Measurements from ENCODE around the gene KLKB1. TPM values are rescaled to one million over a fixed set of nuclear protein-coding genes. Genes with fewer than 3 reads are reported as not detected.

The KLKB1 gene
- total RNA-seq, 1 experiment from 2014 or later: 10.1 TPM

- peak overlapping the region; percentile 26; the same call in 1 of the 2 replicates for H3K27ac Mint-ChIP-seq
- DNase-seq (ENCODE audit: low spot score) (no peak), ATAC-seq (peak; percentile 28; the same call in 1 of the 2 replicates)
- H3K36me3 Mint-ChIP-seq: peaks cover 48% of the 10 kb centered on the region
- peaks cover 25% of the 10 kb centered on the region for H3K4me1 Mint-ChIP-seq
- peaks cover 46% of the 10 kb centered on the region for H3K9me3 Mint-ChIP-seq
- no peak overlapping the region for H3K4me3 Mint-ChIP-seq
- peaks cover 15% of the 10 kb centered on the region for H3K27me3 Mint-ChIP-seq (ENCODE audit: low read depth)
- CTCF ChIA-PET: no interaction called here
- TF ChIP-seq ARID4B (CRISPR knock-in tag; IDR thresholded peaks at IDR 0.05; ENCODE audit: borderline replicate concordance): 0 out of 2 replicates have a peak, but pooled peaks have one; percentile 4
- no peak for TF ChIP-seq ZBTB43 (CRISPR knock-in tag; IDR thresholded peaks at IDR 0.05)
- POLR2A ChIA-PET: no interaction called here
Measured at GRCh38 chr4:186226521-186227189, 652 bp upstream of the KLKB1 start.

- ATAC-seq: no peak
- ChIA-PET CTCF (interaction anchor here (1.5 kb wide), 1 partner anchor 10 kb away, joined by 3 read pairs; no protein-coding TSS in a partner anchor), POLR2A (interaction anchor here (0.5 kb wide), 1 partner anchor 75 kb away, joined by 3 read pairs; no protein-coding TSS in a partner anchor)
- Mint-ChIP-seq H3K36me3 (peaks cover 40% of the 10 kb centered on the region), H3K27ac (no peak overlapping the region), H3K4me3 (no peak overlapping the region), H3K4me1 (peaks cover 29% of the 10 kb centered on the region), H3K27me3 (ENCODE audit: low read depth) (peaks cover 15% of the 10 kb centered on the region), H3K9me3 (peaks cover 33% of the 10 kb centered on the region)
- DNase-seq (ENCODE audit: low spot score): no peak
- no peak for TF ChIP-seq ZNF138 (CRISPR knock-in tag; conservative IDR thresholded peaks at IDR 0.05)
- no peak for TF ChIP-seq SMAD3 (CRISPR knock-in tag; IDR thresholded peaks at IDR 0.05; ENCODE audit: borderline replicate concordance)
Measured at GRCh38 chr4:186227744-186228513, 622 bp downstream of the KLKB1 start.

- ChIA-PET POLR2A (no interaction called here), CTCF (interaction anchor here (1.5 kb wide), 1 partner anchor 10 kb away, joined by 3 read pairs; no protein-coding TSS in a partner anchor)
- H3K4me3 Mint-ChIP-seq: no peak overlapping the region
- peaks cover 29% of the 10 kb centered on the region for H3K4me1 Mint-ChIP-seq
- H3K27me3 Mint-ChIP-seq (ENCODE audit: low read depth): peaks cover 9% of the 10 kb centered on the region
- no peak for ATAC-seq
- peaks cover 27% of the 10 kb centered on the region for H3K9me3 Mint-ChIP-seq
- H3K36me3 Mint-ChIP-seq: peaks cover 35% of the 10 kb centered on the region
- no peak for TF ChIP-seq FOXP1 (CRISPR knock-in tag; IDR thresholded peaks at IDR 0.05; ENCODE audit: borderline replicate concordance)
- no peak for TF ChIP-seq ZNF416 (CRISPR knock-in tag; IDR thresholded peaks at IDR 0.05)
- no peak for DNase-seq (ENCODE audit: low spot score)
- H3K27ac Mint-ChIP-seq: no peak overlapping the region
Measured at GRCh38 chr4:186228514-186228894, 1.2 kb downstream of the KLKB1 start.

- Mint-ChIP-seq H3K4me3 (no peak overlapping the region), H3K36me3 (peaks cover 10% of the 10 kb centered on the region), H3K27ac (no peak overlapping the region), H3K4me1 (peaks cover 13% of the 10 kb centered on the region), H3K27me3 (ENCODE audit: low read depth) (no peaks in the 10 kb centered on the region), H3K9me3 (peaks cover 6% of the 10 kb centered on the region)
- ChIA-PET CTCF (no interaction called here), POLR2A (no interaction called here)
- DNase-seq (ENCODE audit: low spot score) (no peak), ATAC-seq (no peak)
- TF ChIP-seq IRF2 (CRISPR knock-in tag; IDR thresholded peaks at IDR 0.05; ENCODE audit: borderline replicate concordance, low read depth) (no peak), SP1 (CRISPR knock-in tag; conservative IDR thresholded peaks at IDR 0.05) (no peak), FOXJ3 (CRISPR knock-in tag; IDR thresholded peaks at IDR 0.05; ENCODE audit: borderline replicate concordance) (no peak), CREB1 (CRISPR knock-in tag; IDR thresholded peaks at IDR 0.05) (no peak), SOX15 (CRISPR knock-in tag; IDR thresholded peaks at IDR 0.05) (no peak), PRDM15 (CRISPR knock-in tag; IDR thresholded peaks at IDR 0.05) (no peak), GABPB1 (CRISPR knock-in tag; IDR thresholded peaks at IDR 0.05) (no peak)
Measured at GRCh38 chr4:186234367-186234766, 7.1 kb downstream of the KLKB1 start.
